IPS-15b (cell line): ENCODE measurements around the gene CEP112.
"Not testable (repeated sequence)": the region's sequence is repeated elsewhere in the genome, so short reads cannot be mapped to it uniquely, and the experiment has no call there.

Experiments
- H3K27me3 ChIP-seq: one replicate; pipeline ENCODE4 v1.6.1; 2013; ENCODE audit warnings: low read length; ENCODE audit not compliant: control insufficient read depth, insufficient read depth
- H3K36me3 ChIP-seq: one replicate; pipeline ENCODE4 v1.6.1; 2013; ENCODE audit warnings: low read length; ENCODE audit not compliant: control insufficient read depth, insufficient read depth
- H3K4me1 ChIP-seq: one replicate; pipeline ENCODE4 v1.6.1; 2013; ENCODE audit warnings: mild to moderate bottlenecking, low read length; ENCODE audit not compliant: control insufficient read depth, insufficient read depth
- H3K4me3 ChIP-seq: one replicate; pipeline ENCODE4 v1.5.1; 2013; ENCODE audit warnings: low read depth, low read length
- H3K9ac ChIP-seq: one replicate; pipeline ENCODE4 v1.6.1; 2013; ENCODE audit warnings: low read depth, mild to moderate bottlenecking, low read length
- H3K9me3 ChIP-seq: one replicate; pipeline ENCODE4 v1.6.1; 2013; ENCODE audit warnings: mild to moderate bottlenecking, low read length; ENCODE audit not compliant: control insufficient read depth, insufficient read depth

The CEP112 gene

GRCh38 chr17:65751263-65751662, 440.7 kb downstream of the CEP112 start:
- H3K4me1 ChIP-seq = no peaks in the 10 kb centered on the region
- no peaks in the 10 kb centered on the region for H3K36me3 ChIP-seq
- no peak overlapping the region for H3K9ac ChIP-seq
- no peaks in the 10 kb centered on the region for H3K27me3 ChIP-seq
- no peaks in the 10 kb centered on the region for H3K9me3 ChIP-seq
- no peak overlapping the region for H3K4me3 ChIP-seq

- no peak overlapping the region for H3K4me3 ChIP-seq
- no peaks in the 10 kb centered on the region for H3K9me3 ChIP-seq
- no peak overlapping the region for H3K9ac ChIP-seq
- no peaks in the 10 kb centered on the region for H3K36me3 ChIP-seq
- no peaks in the 10 kb centered on the region for H3K4me1 ChIP-seq
- H3K27me3 ChIP-seq = no peaks in the 10 kb centered on the region
These were observed 441.3 kb downstream of the CEP112 start for GRCh38 chr17:65750631-65751115.

GRCh38 chr17:65750166-65750565, 441.8 kb downstream of the CEP112 start:
- no peaks in the 10 kb centered on the region for H3K27me3 ChIP-seq
- H3K4me3 ChIP-seq = no peak overlapping the region
- H3K36me3 ChIP-seq = no peaks in the 10 kb centered on the region
- H3K4me1 ChIP-seq = no peaks in the 10 kb centered on the region
- no peaks in the 10 kb centered on the region for H3K9me3 ChIP-seq
- H3K9ac ChIP-seq = no peak overlapping the region

GRCh38 chr17:65749479-65749878, 442.5 kb downstream of the CEP112 start:
- H3K9me3 ChIP-seq = no peaks in the 10 kb centered on the region
- H3K27me3 ChIP-seq = no peaks in the 10 kb centered on the region
- no peak overlapping the region for H3K9ac ChIP-seq
- no peaks in the 10 kb centered on the region for H3K36me3 ChIP-seq
- H3K4me3 ChIP-seq = no peak overlapping the region
- H3K4me1 ChIP-seq = no peaks in the 10 kb centered on the region

- Histone ChIP-seq H3K36me3 (no peaks in the 10 kb centered on the region), H3K4me3 (no peak overlapping the region), H3K4me1 (peaks cover 12% of the 10 kb centered on the region), H3K9ac (no peak overlapping the region), H3K9me3 (no peaks in the 10 kb centered on the region), H3K27me3 (no peaks in the 10 kb centered on the region)
These were observed 446.7 kb downstream of the CEP112 start for GRCh38 chr17:65745241-65745640.

- no peaks in the 10 kb centered on the region for H3K9me3 ChIP-seq
- no peak overlapping the region for H3K4me3 ChIP-seq
- H3K4me1 ChIP-seq = peaks cover 12% of the 10 kb centered on the region
- no peaks in the 10 kb centered on the region for H3K36me3 ChIP-seq
- H3K27me3 ChIP-seq = no peaks in the 10 kb centered on the region
- no peak overlapping the region for H3K9ac ChIP-seq
These were observed 448.7 kb downstream of the CEP112 start for GRCh38 chr17:65743308-65743655.

GRCh38 chr17:65742403-65743307, 449.3 kb downstream of the CEP112 start:
- Histone ChIP-seq H3K27me3 (no peaks in the 10 kb centered on the region), H3K9ac (no peak overlapping the region), H3K4me3 (no peak overlapping the region), H3K4me1 (peaks cover 12% of the 10 kb centered on the region), H3K9me3 (no peaks in the 10 kb centered on the region), H3K36me3 (no peaks in the 10 kb centered on the region)

GRCh38 chr17:65741710-65742109, 450.2 kb downstream of the CEP112 start:
- no peak overlapping the region for H3K4me3 ChIP-seq
- no peaks in the 10 kb centered on the region for H3K9me3 ChIP-seq
- peaks cover 12% of the 10 kb centered on the region for H3K4me1 ChIP-seq
- no peaks in the 10 kb centered on the region for H3K27me3 ChIP-seq
- H3K36me3 ChIP-seq = no peaks in the 10 kb centered on the region
- H3K9ac ChIP-seq = no peak overlapping the region

- no peaks in the 10 kb centered on the region for H3K27me3 ChIP-seq
- no peak overlapping the region for H3K9ac ChIP-seq
- H3K4me1 ChIP-seq = peaks cover 12% of the 10 kb centered on the region
- no peak overlapping the region for H3K4me3 ChIP-seq
- no peaks in the 10 kb centered on the region for H3K9me3 ChIP-seq
- H3K36me3 ChIP-seq = no peaks in the 10 kb centered on the region
These were observed 452.9 kb downstream of the CEP112 start for GRCh38 chr17:65739034-65739433.

GRCh38 chr17:65737451-65737850, 454.5 kb downstream of the CEP112 start:
- no peak overlapping the region for H3K4me3 ChIP-seq
- no peaks in the 10 kb centered on the region for H3K27me3 ChIP-seq
- H3K9ac ChIP-seq = no peak overlapping the region
- H3K4me1 ChIP-seq = peaks cover 6% of the 10 kb centered on the region
- H3K9me3 ChIP-seq = no peaks in the 10 kb centered on the region
- no peaks in the 10 kb centered on the region for H3K36me3 ChIP-seq

GRCh38 chr17:65733314-65733713, 458.6 kb downstream of the CEP112 start:
- H3K36me3 ChIP-seq = no peaks in the 10 kb centered on the region
- no peaks in the 10 kb centered on the region for H3K4me1 ChIP-seq
- no peak overlapping the region for H3K4me3 ChIP-seq
- no peak overlapping the region for H3K9ac ChIP-seq
- H3K27me3 ChIP-seq = no peaks in the 10 kb centered on the region
- no peaks in the 10 kb centered on the region for H3K9me3 ChIP-seq

GRCh38 chr17:65732667-65733066, 459.3 kb downstream of the CEP112 start:
- not testable (repeated sequence) for H3K9ac ChIP-seq, H3K9me3 ChIP-seq, H3K4me1 ChIP-seq, H3K4me3 ChIP-seq, H3K36me3 ChIP-seq, H3K27me3 ChIP-seq
